Astrocyte (in vitro differentiated cells and primary cell): ENCODE measurements around the gene ADRA2C.

Source experiments
- EZH2 ChIP-seq: IDR thresholded peaks from 2 replicates; pipeline ENCODE4 v1.6.1; 2012; ENCODE audit warnings: mild to moderate bottlenecking, low read length, inconsistent platforms; ENCODE audit not compliant: insufficient read depth
- TF ChIP-seq, protein P1 (sequence below): IDR thresholded peaks from 2 replicates; pipeline ENCODE4 v1.5.1; 2011; ENCODE audit warnings: low read depth, mild to moderate bottlenecking, inconsistent platforms, low read length, moderate library complexity; ENCODE audit not compliant: insufficient read depth

DNA sequence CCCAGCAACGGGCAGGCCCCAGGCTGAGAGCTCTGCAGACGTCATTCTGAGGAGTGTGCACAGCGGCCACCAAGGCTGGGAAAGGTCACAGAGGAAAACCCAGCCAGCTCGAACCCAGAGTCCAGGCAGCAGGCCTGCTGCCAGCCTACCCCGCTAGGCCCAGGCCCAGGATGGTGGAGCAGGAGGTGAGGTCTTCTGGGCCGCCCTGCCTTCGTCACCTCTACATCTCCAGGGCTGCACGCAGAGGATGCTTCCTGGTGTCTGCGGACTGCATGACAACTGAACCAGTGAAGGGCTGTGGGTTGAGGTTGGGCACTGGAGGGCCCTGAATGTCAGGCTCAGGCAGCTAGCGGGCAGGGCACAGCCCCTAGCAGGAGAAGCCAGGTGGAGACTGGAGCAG lies 5.8 kb upstream of the ADRA2C start:
- no peak for TF ChIP-seq EZH2
- TF ChIP-seq, protein P1, sequence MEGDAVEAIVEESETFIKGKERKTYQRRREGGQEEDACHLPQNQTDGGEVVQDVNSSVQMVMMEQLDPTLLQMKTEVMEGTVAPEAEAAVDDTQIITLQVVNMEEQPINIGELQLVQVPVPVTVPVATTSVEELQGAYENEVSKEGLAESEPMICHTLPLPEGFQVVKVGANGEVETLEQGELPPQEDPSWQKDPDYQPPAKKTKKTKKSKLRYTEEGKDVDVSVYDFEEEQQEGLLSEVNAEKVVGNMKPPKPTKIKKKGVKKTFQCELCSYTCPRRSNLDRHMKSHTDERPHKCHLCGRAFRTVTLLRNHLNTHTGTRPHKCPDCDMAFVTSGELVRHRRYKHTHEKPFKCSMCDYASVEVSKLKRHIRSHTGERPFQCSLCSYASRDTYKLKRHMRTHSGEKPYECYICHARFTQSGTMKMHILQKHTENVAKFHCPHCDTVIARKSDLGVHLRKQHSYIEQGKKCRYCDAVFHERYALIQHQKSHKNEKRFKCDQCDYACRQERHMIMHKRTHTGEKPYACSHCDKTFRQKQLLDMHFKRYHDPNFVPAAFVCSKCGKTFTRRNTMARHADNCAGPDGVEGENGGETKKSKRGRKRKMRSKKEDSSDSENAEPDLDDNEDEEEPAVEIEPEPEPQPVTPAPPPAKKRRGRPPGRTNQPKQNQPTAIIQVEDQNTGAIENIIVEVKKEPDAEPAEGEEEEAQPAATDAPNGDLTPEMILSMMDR = no peak
